HEK293 (cell line): ENCODE results near the gene ZNHIT2.
A peak's percentile ranks its signal among the peaks of the same experiment; 100 is the strongest.

ENCODE experiments used
- CTCF ChIA-PET: fragments of 350-600 bp; formaldehyde crosslinking; extraction: SDS; loops from one replicate; lab custom pipeline; 2021; ENCODE audit warnings: antibody characterized with exemption; lab: Yijun Ruan, JAX
- POLR2A ChIA-PET: fragments of 300-600 bp; formaldehyde crosslinking; extraction: SDS; loops from one replicate; lab custom pipeline; 2020; ENCODE audit warnings: antibody characterized with exemption, inconsistent platforms; lab: Yijun Ruan, JAX
- H3K27ac ChIP-seq: fragments of 200-500 bp; sonication (Bioruptor generic); 2 replicates; pipeline ENCODE4 v1.5.1; 2014; ENCODE audit warnings: low read depth, low read length, control low read depth, inconsistent platforms; ENCODE audit errors: extremely low read depth
- H3K36me3 ChIP-seq, 2 experiments: fragments of 200-500 bp in 1 of 2; sonication (Bioruptor generic) in 1 of 2; 1 replicate in 1 of 2; 2 replicates in 1 of 2; pipeline ENCODE4 v1.5.1; 2014 to 2017; ENCODE audit warnings: inconsistent platforms in 2 of 2, low read length in 2 of 2; ENCODE audit not compliant: control insufficient read depth in 2 of 2, insufficient read depth in 1 of 2
- H3K4me1 ChIP-seq: fragments of 200-500 bp; sonication (Bioruptor generic); 2 replicates; pipeline ENCODE4 v1.5.1; 2014; ENCODE audit warnings: mild to moderate bottlenecking, low read length, inconsistent platforms; ENCODE audit not compliant: control insufficient read depth, insufficient read depth
- H3K4me3 ChIP-seq: 2 replicates; pipeline ENCODE4 v1.5.1; 2011; ENCODE audit warnings: low read depth, mild to moderate bottlenecking, control low read depth, low read length, moderate library complexity
- H3K9me3 ChIP-seq: fragments of 200-500 bp; sonication (Bioruptor generic); 2 replicates; pipeline ENCODE4 v1.5.1; 2014; ENCODE audit warnings: low read depth, low read length, inconsistent platforms; ENCODE audit not compliant: control insufficient read depth, insufficient read depth
- IKZF3 ChIP-seq: fragments of 450-650 bp; IDR thresholded peaks from 2 replicates; pipeline ENCODE4 v1.5.0; 2018; ENCODE audit warnings: missing biosample characterization, mild to moderate bottlenecking, missing genetic modification characterization, moderate library complexity
- INSM2 ChIP-seq: fragments of 450-650 bp; formaldehyde crosslinking; IDR thresholded peaks from 2 replicates; pipeline ENCODE4 v1.5.1; 2016; ENCODE audit warnings: missing biosample characterization, missing genetic modification characterization
- KLF7 ChIP-seq: fragments of 450-650 bp; formaldehyde crosslinking; IDR thresholded peaks from 2 replicates; pipeline ENCODE4 v1.5.1; 2016; ENCODE audit warnings: missing biosample characterization, missing genetic modification characterization, borderline replicate concordance
- PATZ1 ChIP-seq: fragments of 450-650 bp; formaldehyde crosslinking; IDR thresholded peaks from 2 replicates; pipeline ENCODE4 v1.5.1; 2016; ENCODE audit warnings: missing biosample characterization, missing genetic modification characterization
- SCRT1 ChIP-seq: fragments of 450-650 bp; formaldehyde crosslinking; IDR thresholded peaks from 2 replicates; pipeline ENCODE4 v1.5.1; 2016; ENCODE audit warnings: missing biosample characterization, missing genetic modification characterization, borderline replicate concordance
- SCRT2 ChIP-seq: fragments of 450-650 bp; formaldehyde crosslinking; IDR thresholded peaks from 2 replicates; pipeline ENCODE4 v1.5.1; 2016; ENCODE audit warnings: missing biosample characterization, missing genetic modification characterization
- TRIM28 ChIP-seq: IDR thresholded peaks from 2 replicates; pipeline ENCODE4 v1.6.1; 2011; ENCODE audit warnings: low read length, control low read depth, borderline replicate concordance
- ZBTB17 ChIP-seq: fragments of 450-650 bp; formaldehyde crosslinking; IDR thresholded peaks from 2 replicates; pipeline ENCODE4 v1.5.1; 2016; ENCODE audit warnings: missing biosample characterization, missing genetic modification characterization
- ZBTB49 ChIP-seq: fragments of 450-650 bp; formaldehyde crosslinking; IDR thresholded peaks from 2 replicates; pipeline ENCODE4 v1.5.1; 2016; ENCODE audit warnings: missing biosample characterization, missing genetic modification characterization, low read depth
- ZNF121 ChIP-seq: fragments of 450-650 bp; formaldehyde crosslinking; IDR thresholded peaks from 2 replicates; pipeline ENCODE4 v1.5.1; 2016; ENCODE audit warnings: missing biosample characterization, missing genetic modification characterization
- ZNF148 ChIP-seq: fragments of 450-650 bp; formaldehyde crosslinking; IDR thresholded peaks from 2 replicates; pipeline ENCODE4 v1.5.0; 2017; ENCODE audit warnings: missing biosample characterization, missing genetic modification characterization, borderline replicate concordance
- ZNF391 ChIP-seq: fragments of 450-650 bp; formaldehyde crosslinking; IDR thresholded peaks from 2 replicates; pipeline ENCODE4 v1.5.1; 2016; ENCODE audit warnings: low read depth, missing biosample characterization, missing genetic modification characterization, borderline replicate concordance
- ZNF488 ChIP-seq: fragments of 450-650 bp; formaldehyde crosslinking; IDR thresholded peaks from 2 replicates; pipeline ENCODE4 v1.5.1; 2016; ENCODE audit warnings: missing biosample characterization, missing genetic modification characterization

The ZNHIT2 gene

GRCh38 chr11:65136515-65137096 lies 19.1 kb upstream of the ZNHIT2 start (continued):
- TF ChIP-seq ZNF488 (tag by site-specific recombination) = no peak

- CTCF ChIA-PET = interaction anchor here (0.5 to 2.3 kb wide), 10 partner anchors 8 to 1163 kb away, joined by 3 to 7 read pairs (median 3); partner anchors contain the start of genes ARL2 and CAPN1
- no peaks in the 10 kb centered on the region; the same call in 1 of the 2 replicates for H3K4me1 ChIP-seq
Observed at GRCh38 chr11:65135633-65136145, 18.2 kb upstream of the ZNHIT2 start.

GRCh38 chr11:65134952-65135632 lies 17.6 kb upstream of the ZNHIT2 start:
- ChIA-PET POLR2A (interaction anchor here (0.5 to 4.5 kb wide), 20 partner anchors 9 to 862 kb away, joined by 3 to 57 read pairs (median 5); partner anchors contain the start of genes ARL2, CAPN1, FAU and MALAT1), CTCF (interaction anchor here (0.5 to 2.3 kb wide), 10 partner anchors 9 to 1164 kb away, joined by 3 to 7 read pairs (median 3); partner anchors contain the start of genes ARL2 and CAPN1)
- H3K27ac ChIP-seq = peak overlapping the region; percentile 83
- H3K4me3 ChIP-seq = peak overlapping the region; percentile 81
- H3K4me1 ChIP-seq = no peaks in the 10 kb centered on the region; the same call in 1 of the 2 replicates
- H3K9me3 ChIP-seq = no peaks in the 10 kb centered on the region
- H3K36me3 ChIP-seq = peaks cover 0 to 30% of the 10 kb centered on the region in 2 experiments; a peak in 1 of 3 replicates
- TF ChIP-seq ZNF391 (tag by site-specific recombination) (0 out of 2 replicates have a peak, but pooled peaks have one; percentile 34), ZBTB17 (tag by site-specific recombination) (peak; percentile 18), KLF7 (tag by site-specific recombination) (no peak), ZBTB49 (tag by site-specific recombination) (no peak), TRIM28 (peak; percentile 80; the same call in 1 of the 2 replicates), ZNF121 (tag by site-specific recombination) (no peak), IKZF3 (tag by site-specific recombination) (peak; percentile 89), PATZ1 (no peak)

More at GRCh38 chr11:65135633-65136145, 18.2 kb upstream of the ZNHIT2 start:
- POLR2A ChIA-PET = interaction anchor here (0.5 to 4.5 kb wide), 18 partner anchors 9 to 363 kb away, joined by 3 to 57 read pairs (median 6); partner anchors contain the start of genes ARL2, CAPN1, FAU and MALAT1
- no peak overlapping the region for H3K4me3 ChIP-seq
- no peaks in the 10 kb centered on the region for H3K9me3 ChIP-seq
- peak; percentile 89 for TF ChIP-seq SCRT1 (tag by site-specific recombination)
- TF ChIP-seq INSM2 (tag by site-specific recombination) = no peak
- TF ChIP-seq ZNF148 (tag by site-specific recombination) = no peak
- TF ChIP-seq SCRT2 (tag by site-specific recombination) = peak; percentile 95
- peak overlapping the region; percentile 83 for H3K27ac ChIP-seq
- peaks cover 0 to 25% of the 10 kb centered on the region in 2 experiments; a peak in 1 of 3 replicates for H3K36me3 ChIP-seq
